H1 (cell line): ENCODE measurements around the gene HOXD11. TPM values are rescaled to one million over a fixed set of nuclear protein-coding genes. Genes with fewer than 3 reads are reported as not detected.

ENCODE experiments used
- ASH2L ChIP-seq: fragments of 200-600, 300-600 bp; sonication (generic); IDR thresholded peaks from one replicate; pipeline ENCODE4 v1.7.1; 2017; ENCODE audit warnings: low read length
- KDM4A ChIP-seq: IDR thresholded peaks from one replicate; pipeline ENCODE4 v1.7.1; 2012; ENCODE audit warnings: low read depth, mild to moderate bottlenecking, moderate library complexity, low read length, inconsistent platforms; ENCODE audit not compliant: severe bottlenecking
- SIRT6 ChIP-seq: IDR thresholded peaks from one replicate; pipeline ENCODE4 v1.7.1; 2012; ENCODE audit warnings: low read length, inconsistent platforms
- SP4 ChIP-seq: IDR thresholded peaks from 2 replicates; pipeline ENCODE4 v1.6.1; 2012; ENCODE audit warnings: low read length, inconsistent platforms
- TBP ChIP-seq: IDR thresholded peaks from 2 replicates; pipeline ENCODE4 v1.6.1; 2011; ENCODE audit warnings: low read depth, low read length, improper control_type of control experiment
- polyA plus RNA-seq, 7 experiments: library from polyadenylated mRNA; depleted of rRNA in 3 of 7; stranded (reverse) in 5 of 7; unstranded in 2 of 7; fragments of >200 nt in 5 of 7; fragments of 200-250 nt in 2 of 7; gene quantifications; 1 replicate in 5 of 7; 2 replicates in 1 of 7; 4 replicates in 1 of 7; pipeline versions ENCODE4 v1.2.1 to v1.2.3, GENCODE V29; 2011 to 2013; ENCODE audit warnings: missing spikeins in 2 of 7, mixed read lengths in 2 of 7
- total RNA-seq: library from RNA; stranded (reverse); fragmentation: NEBNext Ultra II Directional; extraction: Animal tissue kit (Norgen Biotek cat#: 25700); gene quantifications from 2 replicates; pipeline ENCODE4 v1.2.1, GENCODE V29; 2021
- TF ChIP-seq, protein P1 (sequence below): IDR thresholded peaks from 2 replicates; pipeline ENCODE4 v1.6.1; 2011; ENCODE audit warnings: low read depth, mild to moderate bottlenecking, low read length; ENCODE audit not compliant: insufficient read depth

The HOXD11 gene
- total and polyA plus RNA-seq, 2 of the 8 experiments (the other 6 are each of a cell fraction or from before 2014, with no cell fraction given) = not detected

DNA sequence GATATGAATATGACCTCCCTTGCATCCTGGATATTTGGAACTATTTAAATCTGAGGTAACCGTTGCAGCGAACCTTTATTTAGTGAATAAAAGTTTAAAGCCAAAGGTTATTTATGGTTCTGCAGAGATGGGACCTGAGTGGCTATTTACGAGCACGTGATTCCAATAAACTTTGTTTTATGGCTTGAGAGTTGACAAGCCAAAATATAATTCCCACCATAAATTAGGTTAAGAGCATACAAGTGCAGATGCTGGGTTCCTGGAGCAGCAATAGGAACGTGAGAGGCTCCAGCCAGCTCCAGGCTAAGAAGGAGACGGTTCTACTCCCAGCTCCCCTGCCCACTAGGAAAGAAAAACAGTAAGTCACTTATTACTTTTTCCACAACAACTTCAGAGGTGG lies 39.0 kb downstream of the HOXD11 start (continued):
- no peak for TF ChIP-seq KDM4A
- no peak for TF ChIP-seq TBP
- TF ChIP-seq, protein P1, sequence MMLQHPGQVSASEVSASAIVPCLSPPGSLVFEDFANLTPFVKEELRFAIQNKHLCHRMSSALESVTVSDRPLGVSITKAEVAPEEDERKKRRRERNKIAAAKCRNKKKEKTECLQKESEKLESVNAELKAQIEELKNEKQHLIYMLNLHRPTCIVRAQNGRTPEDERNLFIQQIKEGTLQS = no peak
- TF ChIP-seq SIRT6 = no peak
- no peak for TF ChIP-seq SP4
- TF ChIP-seq ASH2L = no peak
